SU-DHL-6 (cell line): ENCODE data around the gene HLA-DPB1.
"Not testable (repeated sequence)": the region's sequence is repeated elsewhere in the genome, so short reads cannot be mapped to it uniquely, and the experiment has no call there.

ENCODE experiments used
- CTCF ChIP-seq: fragments of 200-600 bp; sonication (generic); IDR thresholded peaks from one replicate; pipeline ENCODE4 v1.5.1; 2017; ENCODE audit warnings: antibody characterized with exemption, mild to moderate bottlenecking, low read length, moderate library complexity; ENCODE audit not compliant: insufficient read depth, poor library complexity, severe bottlenecking
- EZH2phosphoT487 ChIP-seq: fragments of 200-600 bp; sonication (generic), shearing (Covaris generic); conservative IDR thresholded peaks from 2 replicates; pipeline ENCODE4 v1.6.1; 2018; ENCODE audit warnings: mild to moderate bottlenecking, antibody characterized with exemption, low read length, moderate library complexity, mixed read lengths

- not testable (repeated sequence) for TF ChIP-seq CTCF, EZH2phosphoT487
Observed at GRCh38 chr6:33063435-33063834, 12.4 kb upstream of the HLA-DPB1 start.
